GM12891 (cell line): ENCODE measurements around the gene CCDC184.

Source experiments
- PAX5 ChIP-seq: IDR thresholded peaks from 2 replicates; pipeline ENCODE4 v1.6.1; 2011; ENCODE audit warnings: low read length, moderate library complexity, mild to moderate bottlenecking; ENCODE audit not compliant: insufficient read depth, severe bottlenecking
- POLR2A ChIP-seq: IDR thresholded peaks from 2 replicates; pipeline ENCODE4 v1.6.1; 2011; ENCODE audit warnings: low read depth, low read length, control low read depth
- POLR2AphosphoS5 ChIP-seq: IDR thresholded peaks from 2 replicates; pipeline ENCODE4 v1.6.1; 2011; ENCODE audit warnings: low read depth, low read length, control low read depth
- SPI1 ChIP-seq: IDR thresholded peaks from 2 replicates; pipeline ENCODE4 v1.6.1; 2011; ENCODE audit warnings: low read depth, low read length, control low read depth

DNA sequence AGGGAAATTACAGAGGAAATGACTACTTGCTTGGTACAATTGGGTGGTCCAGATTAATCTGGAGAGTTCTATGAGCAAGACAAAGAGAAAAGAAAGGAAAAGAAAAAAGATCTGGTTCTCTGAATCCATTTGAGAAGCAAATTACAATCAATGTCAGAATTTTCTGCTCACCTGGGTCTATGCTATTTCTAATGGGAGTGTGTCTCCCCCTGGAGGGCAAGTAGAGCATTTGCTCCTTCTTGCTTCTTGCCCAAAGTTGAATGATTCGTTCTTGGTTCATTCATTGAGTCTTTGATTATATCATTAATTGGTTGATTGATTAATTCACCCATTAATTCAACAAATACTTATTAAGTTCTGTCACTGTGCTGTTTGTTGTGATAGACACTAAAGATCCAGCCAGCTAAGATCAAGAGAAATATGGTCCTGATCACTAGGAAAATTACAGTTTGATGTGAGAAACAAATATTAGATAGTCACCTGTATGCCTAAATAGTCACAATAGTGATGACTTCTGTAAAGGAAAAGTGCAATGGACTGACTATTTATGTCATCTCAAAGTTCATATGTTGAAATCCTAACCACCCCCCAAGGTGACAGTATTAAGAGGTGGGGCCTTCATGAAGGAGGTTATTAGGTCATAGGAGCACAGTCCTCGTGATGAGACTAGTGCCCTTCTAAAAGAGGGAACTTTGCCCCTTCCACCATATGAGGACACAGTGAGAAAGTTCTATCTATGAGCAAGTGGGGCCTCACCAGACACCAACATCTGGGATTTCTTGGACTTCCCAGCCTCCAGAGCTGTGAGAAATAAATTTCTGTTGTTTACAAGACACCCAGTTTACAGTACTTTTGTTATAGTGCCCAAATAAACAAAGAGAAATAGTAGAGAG lies 18.1 kb upstream of the CCDC184 start:
- TF ChIP-seq POLR2A: no peak
- TF ChIP-seq POLR2AphosphoS5: no peak
- TF ChIP-seq SPI1: no peak
- no peak for TF ChIP-seq PAX5
